Measurements from ENCODE around the gene RNF150.

RNF150 gene

DNA sequence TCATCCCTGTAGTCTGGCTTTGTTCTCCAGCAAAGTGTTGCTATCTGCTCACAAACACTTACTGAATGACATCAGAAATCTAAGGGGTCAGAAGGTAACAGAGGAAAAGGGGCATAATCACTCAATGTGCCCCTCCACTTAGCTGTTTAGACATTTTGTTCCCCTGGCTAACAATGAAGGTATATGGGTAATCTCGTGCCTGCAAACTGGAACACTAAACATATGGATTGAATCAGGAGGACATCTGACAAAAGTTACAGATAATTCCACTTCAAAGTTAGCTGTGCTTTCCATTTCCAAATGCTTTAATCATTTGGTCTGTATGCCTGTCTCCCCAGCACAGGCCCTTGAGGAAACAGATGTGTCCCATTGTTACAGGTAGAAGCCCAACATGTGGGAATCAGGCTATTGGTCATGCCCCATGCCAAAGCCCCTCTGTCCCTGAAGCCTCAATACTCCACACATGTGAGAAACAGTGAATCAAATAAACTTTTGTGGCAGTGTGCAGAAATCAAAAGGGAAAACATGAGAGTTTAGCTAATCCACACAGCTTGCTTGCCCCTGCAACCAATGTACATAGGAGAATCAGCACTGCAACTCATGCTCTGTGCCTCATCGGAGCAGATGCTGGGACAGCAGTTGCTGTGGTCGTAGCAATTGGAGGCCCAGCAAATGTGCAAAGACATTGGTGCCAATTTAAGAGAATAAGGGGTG lies 111.7 kb downstream of the RNF150 start:
- DNase-seq, result peak; percentile 57

DNA sequence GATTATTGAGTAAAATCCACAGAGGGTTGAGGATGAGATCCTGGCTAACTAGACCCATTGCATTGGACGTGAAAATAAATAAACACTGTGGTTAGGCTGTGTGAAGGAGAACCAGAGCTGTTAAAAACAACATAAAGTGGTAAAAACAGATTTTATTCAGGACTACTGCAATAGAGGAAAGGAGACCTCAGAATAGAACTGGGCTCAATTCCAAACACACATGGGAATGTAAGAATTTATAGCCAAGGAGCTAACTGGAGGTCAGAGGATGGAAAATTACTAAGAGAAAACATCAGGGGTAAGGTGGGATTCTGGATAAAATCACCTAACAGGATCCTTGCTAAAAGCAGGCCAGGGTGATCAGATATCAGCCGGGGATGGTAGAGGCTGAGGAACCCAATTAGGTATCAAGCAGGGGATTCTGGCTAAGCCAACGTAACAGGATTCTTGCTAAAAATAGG lies 112.4 kb downstream of the RNF150 start:
- peak; percentile 85 for DNase-seq

DNA sequence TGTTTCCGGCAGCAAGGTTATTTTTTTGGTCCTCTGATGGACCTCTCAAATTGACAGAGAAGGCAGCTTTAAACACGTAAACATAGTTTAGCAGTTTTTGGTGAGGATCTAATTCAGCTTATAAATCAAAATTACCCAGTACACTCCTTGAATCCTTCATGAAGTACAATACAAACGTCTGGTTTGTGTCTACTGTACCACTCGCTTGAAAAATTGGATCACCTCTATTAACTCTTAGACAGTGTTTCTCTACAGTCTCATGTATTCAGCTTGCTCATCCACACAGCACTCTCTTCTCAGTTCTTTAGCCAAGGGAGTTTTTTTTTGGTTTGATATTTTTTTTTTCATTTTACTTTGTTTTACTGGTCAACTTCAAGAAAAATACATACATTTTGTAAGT lies 113.5 kb downstream of the RNF150 start:
- no peak for DNase-seq

DNA sequence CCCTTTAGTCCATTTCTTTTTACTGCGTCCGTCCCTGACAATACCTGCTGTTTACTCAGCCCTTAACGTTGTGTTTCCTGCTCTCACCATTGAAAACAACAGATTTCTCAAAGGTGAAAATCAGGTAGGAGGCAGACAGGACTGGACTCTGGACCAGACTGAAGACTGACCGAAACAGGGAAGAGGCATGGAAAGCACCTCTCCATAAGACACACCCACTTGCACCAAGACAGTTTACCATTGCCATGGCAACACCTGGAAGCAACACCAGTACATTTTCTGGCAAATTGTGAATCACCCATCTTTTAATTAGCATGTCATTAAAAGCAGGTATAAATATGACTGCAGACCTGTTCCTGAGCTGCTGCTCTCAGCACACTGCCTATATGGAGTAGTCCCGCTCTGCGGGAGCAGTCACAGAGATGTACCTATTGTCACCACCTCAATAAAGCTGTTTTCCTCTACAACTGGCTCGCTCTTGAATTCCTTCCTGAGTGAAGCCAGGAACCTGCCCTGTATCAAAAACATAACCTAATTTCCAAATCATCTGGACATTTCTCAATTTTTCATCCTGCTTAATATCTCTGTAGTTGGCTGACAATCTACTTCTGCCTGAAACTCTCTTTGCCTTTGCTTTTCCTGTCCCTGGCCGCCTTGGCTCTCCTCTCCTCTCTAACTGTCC lies 117.0 kb downstream of the RNF150 start:
- no peak for DNase-seq

DNA sequence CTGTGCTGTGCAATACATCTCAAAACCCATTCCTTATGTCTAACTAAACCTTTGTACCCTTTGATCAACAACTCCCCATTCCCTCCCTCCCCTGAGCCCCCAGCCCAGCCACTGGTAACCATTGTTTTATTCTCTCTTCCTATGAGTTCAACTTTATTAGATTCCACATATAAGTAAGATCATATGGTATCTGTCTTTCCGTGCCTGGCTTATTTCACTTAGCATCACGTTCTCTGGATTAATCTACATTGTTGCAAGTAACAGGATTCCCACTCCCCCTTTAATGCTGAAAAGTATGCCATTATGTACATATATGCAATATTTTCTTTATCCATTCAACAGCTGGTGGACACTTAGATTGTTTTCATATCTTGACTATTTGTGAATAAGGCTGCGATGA lies 119.4 kb downstream of the RNF150 start:
- DNase-seq, result no peak

DNA sequence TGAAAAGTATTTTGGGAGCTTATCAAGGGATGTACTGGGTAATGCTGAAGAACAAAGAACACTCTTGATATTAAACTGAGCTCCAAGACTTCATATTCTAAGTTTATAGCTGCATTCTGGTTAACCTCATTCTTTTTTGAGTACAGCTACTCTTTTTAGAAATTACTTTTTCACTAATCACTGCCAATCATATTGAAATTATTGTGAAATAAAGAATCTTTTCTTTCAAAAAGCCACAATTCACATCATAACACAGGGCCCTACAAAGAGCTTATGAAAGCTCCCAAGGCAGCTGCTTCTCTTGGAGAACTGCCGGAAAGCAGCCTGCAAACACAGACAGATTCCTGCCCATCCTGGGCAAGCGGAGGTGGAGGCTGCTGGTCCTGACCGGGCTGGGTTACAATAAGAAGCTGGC lies 121.4 kb downstream of the RNF150 start:
- DNase-seq, result no peak

DNA sequence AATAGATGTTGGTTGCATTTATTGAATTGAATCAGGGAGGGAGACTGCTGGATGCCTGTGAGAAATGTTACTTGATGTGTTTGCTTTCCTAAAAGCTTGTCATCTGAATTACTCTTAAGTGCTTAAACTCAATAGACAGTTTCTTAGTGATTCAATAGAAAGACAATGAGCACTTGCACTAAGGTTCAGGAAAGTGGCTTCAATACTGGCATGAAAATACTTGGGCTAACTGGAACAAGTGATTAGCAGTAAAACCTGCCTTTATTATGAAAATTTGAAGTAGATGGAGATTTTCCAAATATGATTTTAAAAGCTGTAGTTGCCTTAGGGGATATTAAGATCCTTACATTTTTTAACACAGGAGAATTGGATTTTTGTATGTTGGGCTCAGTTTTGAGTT lies 123.3 kb downstream of the RNF150 start:
- DNase-seq, result no peak

DNA sequence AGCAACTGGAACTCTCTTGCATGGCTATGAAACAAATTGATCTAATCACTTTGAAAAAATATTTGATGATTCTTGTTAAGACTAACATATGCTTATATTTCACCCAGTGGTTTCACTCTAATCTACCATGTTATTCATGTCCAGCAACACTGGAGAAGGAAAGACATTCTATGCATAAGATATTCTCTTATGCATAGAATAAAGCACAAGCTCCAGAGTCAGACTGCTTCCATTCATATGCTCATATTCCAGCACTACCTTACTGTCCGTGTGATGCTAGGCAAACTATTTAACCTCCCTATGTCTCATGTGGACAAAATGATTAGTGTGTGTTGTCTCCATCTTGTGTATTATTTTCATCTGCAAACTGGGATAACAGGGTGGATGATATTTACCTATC lies 124.1 kb downstream of the RNF150 start:
- DNase-seq, result no peak

DNA sequence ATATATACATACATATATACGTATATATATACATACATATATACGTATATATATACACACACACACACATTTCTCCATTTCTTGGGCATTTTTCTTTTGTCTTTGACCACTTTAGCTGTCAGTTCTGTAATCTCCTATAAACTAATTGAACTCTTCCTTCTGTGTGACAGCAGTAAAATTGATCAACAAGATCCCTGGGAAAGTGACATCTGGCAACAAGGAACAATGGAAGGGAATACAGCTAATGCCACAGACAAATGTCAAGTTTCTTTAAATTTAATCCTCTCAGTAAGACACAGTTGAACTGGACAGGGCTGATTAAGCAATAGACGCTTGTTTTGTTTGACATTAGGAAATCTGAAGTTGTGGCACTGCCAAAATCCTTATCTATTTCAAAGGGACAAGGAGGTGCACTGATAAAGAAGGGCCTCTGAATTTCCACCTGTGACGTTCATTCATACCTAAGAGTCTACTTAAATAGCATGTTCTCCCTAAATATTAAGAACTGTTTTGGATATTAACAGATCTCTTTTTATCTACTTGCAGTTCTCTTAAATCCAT lies 126.9 kb downstream of the RNF150 start:
- no peak for DNase-seq

DNA sequence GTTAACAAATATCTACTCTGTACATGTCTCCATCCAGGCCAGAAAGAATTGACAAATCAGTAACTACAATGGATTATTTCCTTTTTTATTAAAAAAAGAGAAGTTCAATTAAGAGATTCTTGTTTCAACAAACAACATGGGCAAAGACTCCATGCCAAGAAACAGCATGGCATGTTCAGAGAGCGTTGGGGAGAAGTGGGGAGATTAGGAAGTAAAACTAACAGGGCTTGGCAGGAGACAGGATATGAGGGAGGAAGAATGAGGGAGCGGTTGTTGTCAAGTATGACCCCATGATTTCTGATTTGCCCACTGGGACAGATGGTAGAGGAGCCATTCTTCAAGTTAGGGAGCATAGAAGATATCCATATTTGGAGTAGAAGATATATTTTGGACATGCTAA lies 128.4 kb downstream of the RNF150 start:
- DNase-seq, result no peak

DNA sequence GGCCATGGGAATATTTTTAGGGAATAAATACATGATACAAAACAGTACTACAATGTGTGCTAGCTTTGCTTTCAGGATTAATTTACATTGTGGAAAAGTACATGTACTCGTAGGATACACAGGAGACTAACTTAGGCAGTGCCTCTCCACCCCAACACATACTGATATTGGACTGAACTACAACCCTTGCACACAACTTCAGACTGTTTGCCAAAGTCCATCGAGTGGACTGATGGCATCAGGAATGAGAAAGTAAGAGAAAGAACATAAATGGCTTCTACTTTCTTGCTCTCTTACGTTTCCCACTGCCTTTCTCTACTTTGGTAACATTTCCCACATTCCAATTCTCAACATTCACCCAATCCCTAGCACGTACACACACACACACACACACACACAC lies 130.1 kb downstream of the RNF150 start:
- DNase-seq, result no peak

DNA sequence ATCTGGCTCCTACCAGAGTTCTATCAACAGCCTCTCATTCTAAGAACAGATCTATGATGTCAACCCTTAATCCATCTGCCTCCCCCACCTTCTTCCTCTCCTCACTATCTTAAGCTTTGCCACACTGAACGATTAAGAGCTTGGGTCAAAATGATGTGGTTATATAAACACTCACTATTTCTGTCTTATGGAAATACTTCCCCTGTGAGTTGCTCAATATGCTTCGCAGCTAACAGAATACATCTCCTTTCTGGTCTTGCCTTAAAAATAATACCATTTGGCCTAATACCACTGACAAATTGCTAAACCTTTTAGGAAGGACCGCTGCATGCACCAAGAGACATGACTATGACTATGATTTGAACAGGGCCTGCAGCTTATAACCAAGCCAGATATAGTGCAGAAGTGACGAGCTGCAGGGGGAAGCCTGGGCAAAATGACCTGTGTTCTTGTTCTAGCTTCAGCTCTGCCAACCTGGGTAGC lies 130.9 kb downstream of the RNF150 start:
- peak; percentile 89 for DNase-seq

DNA sequence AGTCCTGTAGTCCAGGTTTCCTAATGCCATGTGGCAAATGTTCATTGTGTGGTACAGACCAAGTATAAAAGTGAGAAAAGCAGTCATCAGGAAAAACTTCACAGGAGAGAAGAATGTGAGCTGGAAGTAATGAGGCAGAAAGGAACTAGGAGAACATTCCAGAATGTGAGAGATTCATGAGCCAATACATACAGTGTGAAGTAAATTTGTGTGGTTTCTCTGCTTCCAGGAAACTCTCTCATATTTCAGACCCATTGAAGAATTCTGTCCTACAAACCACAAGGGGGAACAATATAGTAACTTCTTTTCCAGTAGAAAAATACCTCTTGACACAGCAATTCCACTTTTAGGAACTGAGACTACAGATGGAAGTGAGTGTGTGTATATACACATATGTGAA lies 136.5 kb downstream of the RNF150 start:
- peak; percentile 89 for DNase-seq

DNA sequence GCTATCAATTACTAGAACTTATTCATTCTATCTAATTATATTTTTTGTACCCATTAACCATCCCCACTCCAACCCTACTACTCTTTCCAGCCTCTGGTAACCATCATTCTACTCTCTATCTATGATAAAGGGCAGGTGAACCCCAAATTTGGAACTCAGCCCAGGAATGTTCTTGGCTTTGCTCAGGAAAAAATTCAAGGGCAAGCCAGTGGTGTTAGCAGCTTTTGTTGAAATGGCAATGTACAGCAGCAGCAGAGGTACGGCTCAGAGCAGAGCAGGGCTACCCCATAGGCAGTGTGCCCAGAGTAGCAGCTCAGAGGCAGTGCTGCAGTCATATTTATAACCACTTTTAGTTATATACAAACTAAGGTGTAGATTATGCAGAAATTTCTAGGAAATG lies 138.2 kb downstream of the RNF150 start:
- DNase-seq, result no peak

DNA sequence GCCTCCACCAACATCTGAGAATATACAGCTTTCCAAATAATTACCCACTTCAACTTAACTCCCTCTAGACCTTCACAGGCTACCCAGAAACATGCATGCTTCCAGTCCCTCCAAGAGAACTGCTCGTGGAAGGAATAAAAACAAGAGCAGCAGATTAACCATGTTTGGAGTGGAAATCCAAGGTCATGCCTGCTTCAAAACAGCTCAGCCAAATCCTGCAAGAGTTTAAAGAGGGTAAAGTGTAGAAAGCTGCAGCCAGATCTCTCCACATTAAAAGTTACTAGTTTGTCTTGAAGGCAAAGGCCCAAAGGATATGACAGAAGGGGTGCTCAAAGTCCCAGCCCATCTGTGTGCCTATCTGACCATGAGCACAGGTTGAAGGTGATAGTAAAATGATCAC lies 139.3 kb downstream of the RNF150 start:
- DNase-seq, result no peak

DNA sequence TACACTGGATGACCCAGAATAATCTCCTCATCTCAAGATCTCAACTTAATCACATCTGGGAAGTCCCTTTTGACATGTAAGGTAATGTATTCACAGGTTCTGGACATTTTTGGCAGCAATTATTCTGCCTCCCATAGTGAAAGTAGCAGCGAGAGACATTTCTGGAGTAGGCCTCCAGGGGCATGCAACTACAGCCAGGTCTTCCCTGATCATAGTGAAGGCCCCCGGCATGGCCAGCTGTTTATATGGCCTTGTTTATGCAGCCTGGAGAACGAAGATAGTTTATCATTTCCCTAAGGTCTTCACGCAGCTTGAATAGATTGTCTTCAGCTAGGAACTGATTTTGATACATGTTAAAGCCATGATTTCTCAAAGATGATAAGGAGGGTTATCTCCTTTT lies 139.9 kb downstream of the RNF150 start:
- no peak for DNase-seq

DNA sequence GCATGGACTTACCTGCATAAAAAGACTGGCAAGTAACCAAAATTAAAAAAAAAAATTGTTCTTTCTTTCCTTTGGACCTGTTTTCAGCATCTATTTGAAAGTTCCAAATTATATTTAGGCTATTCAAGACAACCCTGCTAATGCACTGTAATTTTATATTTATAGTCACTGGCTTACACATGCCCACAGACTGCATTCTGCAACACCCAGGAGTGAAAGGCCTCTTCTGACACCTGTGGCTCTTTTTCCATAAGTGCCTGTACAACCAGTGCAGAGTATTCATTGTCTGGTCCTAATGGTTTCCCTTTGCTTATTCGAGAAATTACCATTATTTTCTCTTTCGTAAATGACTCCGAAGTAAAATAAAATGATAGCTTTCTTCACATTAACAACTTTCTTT lies 143.3 kb downstream of the RNF150 start:
- DNase-seq, result no peak

DNA sequence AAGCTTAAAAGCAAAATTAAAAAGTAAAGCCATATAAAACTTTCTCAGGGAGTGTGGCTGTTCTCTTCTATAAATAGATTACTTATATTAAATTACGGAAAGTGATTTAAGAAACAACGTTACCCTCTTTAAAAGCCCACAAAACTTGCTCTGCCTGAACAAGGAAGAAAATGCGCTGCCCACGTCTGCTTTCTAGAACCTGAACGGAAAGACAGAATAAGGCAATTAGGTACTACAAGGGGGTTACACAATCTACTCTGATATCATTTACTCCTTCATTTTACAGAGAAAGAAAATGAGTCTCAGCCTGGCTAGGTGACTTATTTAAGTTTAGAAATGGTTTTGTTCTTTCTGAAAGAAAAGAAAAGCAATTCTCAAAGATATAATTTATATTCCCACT lies 147.2 kb downstream of the RNF150 start:
- no peak for DNase-seq

DNA sequence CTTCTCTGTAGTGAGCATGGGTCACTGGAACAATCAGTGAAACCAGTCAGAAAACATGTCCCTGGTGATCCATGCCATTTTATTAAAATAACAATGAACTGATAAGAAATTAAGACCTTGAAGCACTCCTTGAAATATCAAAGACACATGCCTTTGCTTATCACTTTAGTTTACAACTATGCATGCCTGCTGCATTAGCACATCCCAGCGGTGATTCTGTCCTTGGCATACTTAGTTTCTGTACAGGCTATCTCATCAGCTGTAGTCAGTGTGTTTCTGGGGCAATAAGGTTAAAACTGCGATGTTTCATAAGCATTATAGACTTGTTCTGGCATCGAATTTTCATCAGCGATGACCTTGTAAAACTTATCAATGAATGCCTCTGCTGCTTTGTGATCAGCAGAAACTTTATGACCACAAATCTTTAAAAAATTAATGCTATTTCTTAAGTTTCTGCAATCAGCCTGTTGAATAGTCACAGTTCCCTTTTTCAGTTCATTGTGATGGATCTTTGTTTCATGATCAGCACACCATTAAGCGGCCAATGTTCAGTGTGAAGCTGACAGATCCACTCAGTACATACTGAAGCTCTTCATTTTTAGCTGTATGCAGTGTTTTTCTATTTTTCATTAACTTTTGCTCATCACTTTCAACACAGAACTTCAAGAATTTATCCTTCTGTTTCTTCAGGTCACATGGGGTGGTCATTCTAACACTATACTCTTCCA lies 150.5 kb downstream of the RNF150 start:
- no peak for DNase-seq

DNA sequence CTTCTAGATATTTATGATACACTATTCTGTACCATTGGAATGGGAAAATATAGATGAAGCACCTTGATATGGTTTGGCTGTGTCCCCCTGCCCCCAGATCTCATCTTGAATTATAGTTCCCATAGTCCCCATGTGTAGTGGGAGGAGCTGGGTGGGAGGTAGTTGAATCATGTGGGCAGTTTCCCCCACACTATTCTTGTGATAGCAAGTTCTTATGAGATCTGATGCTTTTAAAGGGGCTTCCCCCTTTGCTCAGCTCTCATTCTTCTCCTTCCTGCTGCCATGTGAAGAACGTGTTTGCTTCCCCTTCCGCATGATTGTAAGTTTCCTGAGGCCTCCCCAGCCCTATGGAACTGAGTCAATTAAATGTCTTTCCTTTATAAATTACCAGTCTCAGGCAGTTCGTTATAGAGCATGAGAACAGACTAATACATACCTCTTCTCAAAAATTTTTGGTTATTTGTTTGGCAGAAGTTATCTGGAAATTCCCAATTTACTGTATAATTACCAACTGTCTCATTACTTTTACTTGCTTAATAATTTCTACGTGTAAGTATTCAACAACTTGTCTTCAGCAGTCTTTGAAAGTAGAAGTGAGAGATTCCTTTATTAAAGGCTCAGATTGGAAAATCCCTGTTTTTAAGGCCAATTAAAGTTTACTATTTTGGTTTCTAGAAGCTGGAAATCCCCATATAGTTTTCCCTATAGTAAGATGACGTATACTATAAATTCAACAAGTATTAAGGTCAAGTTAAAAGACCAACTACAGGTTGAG lies 152.7 kb downstream of the RNF150 start:
- DNase-seq, result no peak

DNA sequence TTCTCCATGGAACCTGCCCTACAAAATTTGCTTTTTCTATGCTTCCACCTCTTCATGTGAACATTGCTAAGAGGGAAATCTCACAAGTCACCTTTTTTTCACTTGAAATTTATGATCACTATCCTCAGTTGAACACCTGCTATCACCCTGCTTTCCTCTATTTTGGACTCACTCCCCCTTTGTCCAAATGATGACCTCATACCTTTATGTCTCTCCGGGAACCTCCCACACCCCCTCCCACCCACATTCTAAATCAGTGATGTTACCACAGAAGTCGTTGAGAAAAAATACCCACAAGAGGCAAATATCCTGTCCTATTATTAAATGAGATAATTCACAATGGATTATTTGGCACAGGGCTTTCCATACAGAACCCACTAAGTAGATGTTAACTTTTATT lies 156.5 kb downstream of the RNF150 start:
- no peak for DNase-seq

DNA sequence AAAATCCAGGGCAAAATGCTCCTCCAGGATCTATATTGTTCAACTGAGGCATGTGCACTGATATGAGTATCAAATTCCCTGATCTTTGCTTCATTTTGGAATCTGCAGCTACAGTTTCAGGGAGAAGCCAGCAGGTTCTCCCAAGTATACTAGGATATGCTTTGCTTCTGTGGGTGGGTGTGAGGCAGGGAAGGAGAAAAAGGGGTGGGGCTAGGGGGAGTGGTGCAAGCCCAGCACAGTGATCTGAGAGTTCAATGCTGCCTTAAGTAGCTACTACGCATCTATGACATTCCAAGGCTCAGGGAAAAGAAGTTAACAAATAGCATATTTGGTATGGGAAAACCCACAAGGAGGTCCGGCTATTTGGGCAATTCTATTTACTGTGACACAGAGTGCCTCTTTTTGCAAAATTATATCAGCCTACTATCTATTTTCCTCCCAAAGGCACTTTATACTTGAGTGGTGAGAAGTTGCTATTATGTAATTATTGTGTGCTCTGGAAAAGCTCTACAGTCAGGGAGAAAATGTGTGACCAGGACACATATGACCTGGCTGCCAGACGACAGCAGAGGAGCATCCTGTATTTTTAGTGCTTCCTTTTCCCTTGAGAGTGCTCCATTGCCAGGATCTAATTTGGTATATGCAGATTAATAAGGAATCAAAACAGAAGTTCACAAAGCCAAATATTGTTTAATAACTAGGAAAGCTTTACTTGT lies 162.0 kb downstream of the RNF150 start:
- DNase-seq, result no peak

All from fibroblast of skin of right biceps (primary cell).